ENCODE data around the gene NTSR1. TPM values are rescaled to one million over a fixed set of nuclear protein-coding genes. Genes with fewer than 3 reads are reported as not detected.

NTSR1 gene
- polyA plus RNA-seq, 1 experiment, result 0.09 TPM

GRCh38 chr20:62700261-62700930 lies 8.2 kb upstream of the NTSR1 start:
- DNase-seq (ENCODE audit: low read depth, low spot score), result no peak
- ChIA-PET CTCF (no interaction called here), POLR2A (no interaction called here)
- Histone ChIP-seq H3K9me3 (ENCODE audit: control insufficient read depth, insufficient read depth, low read length) (peaks cover 9% of the 10 kb centered on the region; the same call in 1 of the 2 replicates), H3K4me3 (ENCODE audit: low read depth, low read length) (no peak overlapping the region), H3K27ac (ENCODE audit: low read depth, low read length) (no peak overlapping the region), H3K27me3 (ENCODE audit: control insufficient read depth, insufficient read depth, low read length) (peaks cover 9% of the 10 kb centered on the region)
- TF ChIP-seq CTCF (IDR thresholded peaks at IDR 0.05; ENCODE audit: low read depth, low read length), result no peak

GRCh38 chr20:62701161-62702012 lies 7.2 kb upstream of the NTSR1 start:
- DNase-seq (ENCODE audit: low read depth, low spot score), result no peak
- H3K27me3 ChIP-seq (ENCODE audit: control insufficient read depth, insufficient read depth, low read length), result peaks cover 7% of the 10 kb centered on the region
- H3K4me3 ChIP-seq (ENCODE audit: low read depth, low read length), result no peak overlapping the region
- CTCF ChIA-PET, result no interaction called here
- no peak overlapping the region for H3K27ac ChIP-seq (ENCODE audit: low read depth, low read length)
- POLR2A ChIA-PET, result no interaction called here
- no peak for TF ChIP-seq CTCF (IDR thresholded peaks at IDR 0.05; ENCODE audit: low read depth, low read length)
- H3K9me3 ChIP-seq (ENCODE audit: control insufficient read depth, insufficient read depth, low read length), result peaks cover 9% of the 10 kb centered on the region; the same call in 1 of the 2 replicates

- CTCF ChIA-PET, result no interaction called here
Observed at GRCh38 chr20:62702013-62702300, 6.7 kb upstream of the NTSR1 start.

GRCh38 chr20:62702895-62703852 lies 5.5 kb upstream of the NTSR1 start:
- peak; percentile 59 for TF ChIP-seq CTCF (IDR thresholded peaks at IDR 0.05; ENCODE audit: low read depth, low read length)
- Histone ChIP-seq H3K27ac (ENCODE audit: low read depth, low read length) (peak overlapping the region; percentile 80), H3K27me3 (ENCODE audit: control insufficient read depth, insufficient read depth, low read length) (peaks cover 9% of the 10 kb centered on the region), H3K9me3 (ENCODE audit: control insufficient read depth, insufficient read depth, low read length) (peaks cover 9% of the 10 kb centered on the region; the same call in 1 of the 2 replicates), H3K4me3 (ENCODE audit: low read depth, low read length) (no peak overlapping the region)
- CTCF ChIA-PET, result interaction anchor here (1.5 to 1.7 kb wide), 2 partner anchors 17 to 88 kb away, joined by 3 to 8 read pairs; no protein-coding TSS in a partner anchor
- POLR2A ChIA-PET, result interaction anchor here (1.9 kb wide), 1 partner anchor 91 kb away, joined by 7 read pairs; no protein-coding TSS in a partner anchor
- DNase-seq (ENCODE audit: low read depth, low spot score), result peak; percentile 72

More at GRCh38 chr20:62702013-62702300, 6.7 kb upstream of the NTSR1 start:
- POLR2A ChIA-PET, result no interaction called here
- no peak for DNase-seq (ENCODE audit: low read depth, low spot score)
- no peak for TF ChIP-seq CTCF (IDR thresholded peaks at IDR 0.05; ENCODE audit: low read depth, low read length)
- Histone ChIP-seq H3K4me3 (ENCODE audit: low read depth, low read length) (no peak overlapping the region), H3K27ac (ENCODE audit: low read depth, low read length) (no peak overlapping the region), H3K27me3 (ENCODE audit: control insufficient read depth, insufficient read depth, low read length) (peaks cover 7% of the 10 kb centered on the region), H3K9me3 (ENCODE audit: control insufficient read depth, insufficient read depth, low read length) (peaks cover 9% of the 10 kb centered on the region; the same call in 1 of the 2 replicates)

Measured in AG04450 (cell line).